MM.1S (cell line): Measurements from ENCODE around the gene TMPRSS13.

Experiments used
- CTCF ChIP-seq: fragments of 300-600 bp; sonication (generic); IDR thresholded peaks from 2 replicates; pipeline ENCODE4 v1.5.1; 2016; ENCODE audit warnings: antibody characterized with exemption, low read length, mixed read lengths
- EZH2 ChIP-seq: fragments of 300-600 bp; sonication (generic); optimal IDR thresholded peaks from 2 replicates; pipeline ENCODE3; 2017; ENCODE audit warnings: low read depth, mild to moderate bottlenecking, antibody characterized with exemption, low read length, mixed read lengths

- TF ChIP-seq CTCF: no peak
- TF ChIP-seq EZH2: no peak
These were observed 58.9 kb downstream of the TMPRSS13 start for GRCh38 chr11:117870103-117870952.
